Mesothelial cell of epicardium (in vitro differentiated cells): ENCODE data around the gene UGT1A9. TPM values are rescaled to one million over a fixed set of nuclear protein-coding genes. Genes with fewer than 3 reads are reported as not detected.
"Not testable (repeated sequence)": the region's sequence is repeated elsewhere in the genome, so short reads cannot be mapped to it uniquely, and the experiment has no call there.

Experiments used
- DNase-seq, 2 experiments: peaks; one replicate each; pipeline ENCODE4 v3.0.0; 2021; ENCODE audit warnings: low spot score in 2 of 2; ENCODE audit not compliant: unreplicated experiment in 2 of 2
- H3K27ac Mint-ChIP-seq: 2 replicates; pipeline ENCODE4 v1.8.0; 2021; ENCODE audit warnings: mixed read lengths
- H3K27me3 Mint-ChIP-seq: 2 replicates; pipeline ENCODE4 v1.8.0; 2021; ENCODE audit warnings: low read depth, mixed read lengths
- H3K36me3 Mint-ChIP-seq: 2 replicates; pipeline ENCODE4 v1.8.0; 2021; ENCODE audit warnings: mixed read lengths
- H3K4me1 Mint-ChIP-seq: 2 replicates; pipeline ENCODE4 v1.8.0; 2021; ENCODE audit warnings: mixed read lengths
- H3K4me3 Mint-ChIP-seq: 2 replicates; pipeline ENCODE4 v1.8.0; 2021; ENCODE audit warnings: mild to moderate bottlenecking, moderate library complexity, mixed read lengths
- H3K9me3 Mint-ChIP-seq: 2 replicates; pipeline ENCODE4 v1.8.0; 2021; ENCODE audit warnings: mixed read lengths
- CTCF ChIP-seq: fragments of 200-600 bp; sonication (generic); IDR thresholded peaks from one replicate; pipeline ENCODE4 v1.5.0; 2021; ENCODE audit warnings: antibody characterized with exemption; ENCODE audit not compliant: unreplicated experiment
- total RNA-seq: library from RNA; stranded (reverse); gene quantifications from 3 replicates; pipeline ENCODE4 v1.2.1, GENCODE V29; 2021

UGT1A9 gene
- total RNA-seq, 1 donor from 2014 or later = not detected

DNA sequence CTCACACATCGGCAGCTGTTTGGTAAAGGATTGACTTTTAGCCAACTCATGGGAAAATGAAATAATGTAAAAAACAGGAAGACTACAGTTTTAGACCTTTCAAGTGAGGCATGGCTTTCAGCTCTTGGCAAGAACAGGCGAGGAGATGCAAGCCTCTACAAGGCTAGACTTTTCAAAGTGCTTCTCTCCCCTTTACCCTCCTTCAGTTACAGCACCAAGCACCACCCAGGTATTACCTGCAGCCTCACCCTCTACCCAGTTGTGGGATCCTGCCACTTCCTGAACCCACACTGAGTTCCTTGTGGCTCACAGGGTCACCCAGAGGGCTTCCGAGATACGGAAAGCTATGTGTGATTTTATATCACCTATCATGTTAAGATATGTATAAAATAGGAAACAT lies 20.7 kb upstream of the UGT1A9 start:
- no peak for TF ChIP-seq CTCF
- Mint-ChIP-seq H3K9me3 (peaks cover 17% of the 10 kb centered on the region), H3K27ac (no peak overlapping the region), H3K4me1 (no peaks in the 10 kb centered on the region), H3K4me3 (no peak overlapping the region), H3K27me3 (peaks cover 32% of the 10 kb centered on the region), H3K36me3 (no peaks in the 10 kb centered on the region)
- no peak for DNase-seq

GRCh38 chr2:233651430-233651829 lies 20.3 kb upstream of the UGT1A9 start:
- Mint-ChIP-seq H3K4me1 (no peaks in the 10 kb centered on the region), H3K4me3 (no peak overlapping the region), H3K9me3 (peaks cover 15% of the 10 kb centered on the region), H3K36me3 (no peaks in the 10 kb centered on the region), H3K27me3 (peaks cover 33% of the 10 kb centered on the region), H3K27ac (no peak overlapping the region)
- no peak for DNase-seq
- no peak for TF ChIP-seq CTCF

GRCh38 chr2:233654501-233654900 lies 17.2 kb upstream of the UGT1A9 start:
- no peaks in the 10 kb centered on the region for H3K4me1 Mint-ChIP-seq
- DNase-seq = no peak

GRCh38 chr2:233655043-233655442 lies 16.7 kb upstream of the UGT1A9 start:
- TF ChIP-seq CTCF = no peak
- DNase-seq = no peak
- Mint-ChIP-seq H3K27me3 (peaks cover 62% of the 10 kb centered on the region), H3K4me3 (no peak overlapping the region), H3K9me3 (no peaks in the 10 kb centered on the region), H3K27ac (no peak overlapping the region), H3K36me3 (no peaks in the 10 kb centered on the region), H3K4me1 (no peaks in the 10 kb centered on the region)

More at GRCh38 chr2:233654501-233654900, 17.2 kb upstream of the UGT1A9 start:
- Mint-ChIP-seq H3K9me3 (no peaks in the 10 kb centered on the region), H3K4me3 (no peak overlapping the region), H3K27me3 (peaks cover 57% of the 10 kb centered on the region), H3K36me3 (no peaks in the 10 kb centered on the region), H3K27ac (no peak overlapping the region)
- TF ChIP-seq CTCF = no peak

DNA sequence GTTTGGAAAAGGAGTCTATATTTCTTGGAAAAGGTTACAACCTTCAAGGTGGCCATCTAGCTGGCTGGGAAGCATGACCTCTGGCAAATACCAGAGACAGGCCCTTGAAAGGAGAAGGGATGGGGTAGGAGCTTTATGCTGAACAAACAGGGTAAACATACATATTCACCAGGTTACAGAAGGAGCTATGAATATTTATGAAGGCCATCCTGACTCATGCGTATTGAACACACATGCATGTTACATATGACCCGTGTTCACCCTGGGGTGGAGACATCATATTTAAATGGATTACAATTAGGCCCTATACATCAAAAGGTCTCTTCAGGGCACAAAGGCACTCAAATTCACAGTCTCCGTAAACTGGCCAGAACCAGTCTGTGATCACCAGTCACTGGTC lies 15.8 kb upstream of the UGT1A9 start:
- peaks cover 65% of the 10 kb centered on the region for H3K27me3 Mint-ChIP-seq
- not testable (repeated sequence) for H3K4me3 Mint-ChIP-seq, H3K27ac Mint-ChIP-seq, H3K9me3 Mint-ChIP-seq, H3K4me1 Mint-ChIP-seq, H3K36me3 Mint-ChIP-seq, DNase-seq

DNA sequence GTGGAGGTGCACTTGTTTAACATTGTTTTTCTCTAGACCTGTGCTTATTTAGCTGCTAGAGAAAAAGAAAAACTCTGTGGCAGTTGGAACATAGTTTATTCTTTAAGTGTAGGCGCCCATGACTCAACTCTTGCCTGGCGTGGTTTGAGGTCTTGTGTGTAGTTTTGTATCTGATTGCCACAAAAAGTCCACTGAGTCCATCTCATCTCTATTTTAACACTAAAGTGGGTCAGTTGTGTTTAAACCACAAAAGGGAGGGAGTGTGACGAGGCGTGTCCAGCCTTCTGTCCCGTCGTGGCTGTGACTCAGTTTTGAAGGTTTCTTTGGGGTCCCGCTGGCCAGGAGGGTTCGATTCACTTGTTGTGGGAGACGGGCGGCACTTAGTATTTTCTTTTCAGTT lies 15.3 kb upstream of the UGT1A9 start:
- Mint-ChIP-seq H3K36me3 (no peaks in the 10 kb centered on the region), H3K4me1 (no peaks in the 10 kb centered on the region), H3K27me3 (peaks cover 67% of the 10 kb centered on the region), H3K27ac (no peak overlapping the region), H3K4me3 (no peak overlapping the region), H3K9me3 (no peaks in the 10 kb centered on the region)
- TF ChIP-seq CTCF = no peak
- DNase-seq = no peak
